Stimulated activated naive B cell treated with anti-CD40 and anti-IgM and Interleukin-4, amounts not matched to agents 10 μg/mL and 1 μg/mL and 100 μg/mL, for 72 hours (primary cell): Measurements from ENCODE around the gene SYCP2L.

Source experiments
- ATAC-seq, 2 donors: fragments of 150-1000 bp; cut with Tn5 transposase; replicated peaks; 2 replicates each; pipeline ENCODE4 v1.10.0; 2021; ENCODE audit warnings: moderate library complexity in 1 of 2
- DNase-seq: peaks from one replicate; pipeline ENCODE4 v3.0.0; 2021
- H3K27ac Mint-ChIP-seq: one replicate; pipeline ENCODE4 v1.8.0; 2022; ENCODE audit warnings: mild to moderate bottlenecking, mixed read lengths
- H3K27me3 Mint-ChIP-seq, 2 donors: one replicate each; pipeline ENCODE4 v1.8.0; 2022; ENCODE audit warnings: mixed read lengths in 2 of 2
- H3K36me3 Mint-ChIP-seq, 2 donors: one replicate each; pipeline ENCODE4 v1.8.0; 2022; ENCODE audit warnings: mixed read lengths in 2 of 2, mild to moderate bottlenecking in 1 of 2
- H3K4me1 Mint-ChIP-seq, 2 donors: one replicate each; pipeline ENCODE4 v1.8.0; 2022; ENCODE audit warnings: mixed read lengths in 2 of 2, mild to moderate bottlenecking in 1 of 2
- H3K4me3 Mint-ChIP-seq, 2 donors: one replicate each; pipeline ENCODE4 v1.8.0; 2022; ENCODE audit warnings: mild to moderate bottlenecking in 2 of 2, mixed read lengths in 2 of 2, moderate library complexity in 1 of 2
- H3K9me3 Mint-ChIP-seq, 2 donors: one replicate each; pipeline ENCODE4 v1.8.0; 2022; ENCODE audit warnings: mixed read lengths in 2 of 2, mild to moderate bottlenecking in 1 of 2

The SYCP2L gene

GRCh38 chr6:10951675-10952282 lies 64.9 kb downstream of the SYCP2L start:
- Mint-ChIP-seq H3K4me1 (peaks cover 2 to 5% of the 10 kb centered on the region in 2 donors), H3K4me3 (no peak overlapping the region), H3K27ac (no peak overlapping the region), H3K9me3 (peaks cover 2 to 5% of the 10 kb centered on the region in 2 donors), H3K36me3 (no peaks in the 10 kb centered on the region), H3K27me3 (peaks cover 31 to 34% of the 10 kb centered on the region in 2 donors)
- peak in 1 of 2 donors; percentile 31 for ATAC-seq
- DNase-seq, result no peak

- Mint-ChIP-seq H3K4me1 (peaks cover 2 to 5% of the 10 kb centered on the region in 2 donors), H3K4me3 (no peak overlapping the region), H3K27me3 (peaks cover 26 to 30% of the 10 kb centered on the region in 2 donors), H3K36me3 (no peaks in the 10 kb centered on the region), H3K27ac (no peak overlapping the region), H3K9me3 (peaks cover 2 to 5% of the 10 kb centered on the region in 2 donors)
- DNase-seq (peak; percentile 53), ATAC-seq (peak; percentile 85 to 88)
Observed at GRCh38 chr6:10954590-10955010, 67.7 kb downstream of the SYCP2L start.

GRCh38 chr6:10956776-10957175 lies 69.9 kb downstream of the SYCP2L start:
- Mint-ChIP-seq H3K4me3 (no peak overlapping the region), H3K4me1 (peaks cover 2 to 5% of the 10 kb centered on the region in 2 donors), H3K9me3 (peaks cover 2 to 5% of the 10 kb centered on the region in 2 donors), H3K27me3 (peaks cover 33 to 34% of the 10 kb centered on the region in 2 donors), H3K36me3 (no peaks in the 10 kb centered on the region), H3K27ac (no peak overlapping the region)
- ATAC-seq (no peak), DNase-seq (no peak)

GRCh38 chr6:10957414-10957886 lies 70.6 kb downstream of the SYCP2L start:
- no peak for DNase-seq
- H3K27me3 Mint-ChIP-seq, result peaks cover 29 to 30% of the 10 kb centered on the region in 2 donors

GRCh38 chr6:10960171-10960570 lies 73.3 kb downstream of the SYCP2L start:
- H3K27me3 Mint-ChIP-seq, result peaks cover 25% of the 10 kb centered on the region in 2 donors
- H3K9me3 Mint-ChIP-seq, result peaks cover 0 to 5% of the 10 kb centered on the region in 2 donors
- peaks cover 2 to 4% of the 10 kb centered on the region in 2 donors for H3K4me1 Mint-ChIP-seq
- ATAC-seq (no peak), DNase-seq (no peak)
- no peaks in the 10 kb centered on the region for H3K36me3 Mint-ChIP-seq
- no peak overlapping the region for H3K27ac Mint-ChIP-seq
- H3K4me3 Mint-ChIP-seq, result no peak overlapping the region

More at GRCh38 chr6:10957414-10957886, 70.6 kb downstream of the SYCP2L start:
- no peak for ATAC-seq
- peaks cover 2 to 5% of the 10 kb centered on the region in 2 donors for H3K4me1 Mint-ChIP-seq
- H3K27ac Mint-ChIP-seq, result no peak overlapping the region
- H3K4me3 Mint-ChIP-seq, result no peak overlapping the region
- H3K9me3 Mint-ChIP-seq, result peaks cover 2 to 5% of the 10 kb centered on the region in 2 donors
- H3K36me3 Mint-ChIP-seq, result no peaks in the 10 kb centered on the region

- Mint-ChIP-seq H3K27ac (no peak overlapping the region), H3K4me3 (no peak overlapping the region), H3K36me3 (no peaks in the 10 kb centered on the region), H3K4me1 (peaks cover 2 to 4% of the 10 kb centered on the region in 2 donors), H3K9me3 (peaks cover 0 to 10% of the 10 kb centered on the region in 2 donors), H3K27me3 (peaks cover 27 to 28% of the 10 kb centered on the region in 2 donors)
- no peak for ATAC-seq
- DNase-seq, result no peak
Observed at GRCh38 chr6:10961837-10962236, 75.0 kb downstream of the SYCP2L start.

GRCh38 chr6:10962673-10963072 lies 75.8 kb downstream of the SYCP2L start:
- no peak overlapping the region for H3K4me3 Mint-ChIP-seq

GRCh38 chr6:10963113-10963512 lies 76.3 kb downstream of the SYCP2L start:
- no peak for ATAC-seq
- no peak overlapping the region for H3K27ac Mint-ChIP-seq
- peaks cover 27 to 28% of the 10 kb centered on the region in 2 donors for H3K27me3 Mint-ChIP-seq
- peaks cover 4 to 10% of the 10 kb centered on the region in 2 donors for H3K9me3 Mint-ChIP-seq
- no peak overlapping the region for H3K4me3 Mint-ChIP-seq
- peaks cover 2 to 4% of the 10 kb centered on the region in 2 donors for H3K4me1 Mint-ChIP-seq
- H3K36me3 Mint-ChIP-seq, result no peaks in the 10 kb centered on the region
- no peak for DNase-seq

More at GRCh38 chr6:10962673-10963072, 75.8 kb downstream of the SYCP2L start:
- no peak for DNase-seq
- peaks cover 1 to 10% of the 10 kb centered on the region in 2 donors for H3K9me3 Mint-ChIP-seq
- no peak overlapping the region for H3K27ac Mint-ChIP-seq
- no peaks in the 10 kb centered on the region for H3K36me3 Mint-ChIP-seq
- peaks cover 2 to 4% of the 10 kb centered on the region in 2 donors for H3K4me1 Mint-ChIP-seq
- H3K27me3 Mint-ChIP-seq, result peaks cover 27 to 28% of the 10 kb centered on the region in 2 donors
- ATAC-seq, result no peak

GRCh38 chr6:10964684-10965083 lies 77.8 kb downstream of the SYCP2L start:
- peaks cover 2 to 4% of the 10 kb centered on the region in 2 donors for H3K4me1 Mint-ChIP-seq

GRCh38 chr6:10968776-10969175 lies 81.9 kb downstream of the SYCP2L start:
- Mint-ChIP-seq H3K27ac (no peak overlapping the region), H3K9me3 (peaks cover 4 to 10% of the 10 kb centered on the region in 2 donors), H3K27me3 (peaks cover 16% of the 10 kb centered on the region in 2 donors), H3K36me3 (no peaks in the 10 kb centered on the region), H3K4me3 (no peak overlapping the region), H3K4me1 (peaks cover 2 to 4% of the 10 kb centered on the region in 2 donors)
- ATAC-seq (no peak), DNase-seq (no peak)

More at GRCh38 chr6:10964684-10965083, 77.8 kb downstream of the SYCP2L start:
- H3K9me3 Mint-ChIP-seq, result peaks cover 4 to 10% of the 10 kb centered on the region in 2 donors
- no peaks in the 10 kb centered on the region for H3K36me3 Mint-ChIP-seq
- no peak overlapping the region for H3K4me3 Mint-ChIP-seq
- DNase-seq (no peak), ATAC-seq (peak; percentile 75 to 81)
- H3K27ac Mint-ChIP-seq, result no peak overlapping the region
- peaks cover 23 to 27% of the 10 kb centered on the region in 2 donors for H3K27me3 Mint-ChIP-seq

- H3K27ac Mint-ChIP-seq, result no peak overlapping the region
- peaks cover 6 to 7% of the 10 kb centered on the region in 2 donors for H3K27me3 Mint-ChIP-seq
- H3K4me1 Mint-ChIP-seq, result no peaks in the 10 kb centered on the region
- no peak for DNase-seq
- no peaks in the 10 kb centered on the region for H3K36me3 Mint-ChIP-seq
- no peak for ATAC-seq
- peaks cover 4 to 5% of the 10 kb centered on the region in 2 donors for H3K9me3 Mint-ChIP-seq
- no peak overlapping the region for H3K4me3 Mint-ChIP-seq
Observed at GRCh38 chr6:10970731-10971130, 83.9 kb downstream of the SYCP2L start.

- no peak for DNase-seq
Observed at GRCh38 chr6:10972196-10972595, 85.3 kb downstream of the SYCP2L start.

GRCh38 chr6:10976571-10976970 lies 89.7 kb downstream of the SYCP2L start:
- Mint-ChIP-seq H3K9me3 (no peaks in the 10 kb centered on the region), H3K27me3 (peaks cover 0 to 6% of the 10 kb centered on the region in 2 donors), H3K36me3 (no peaks in the 10 kb centered on the region), H3K4me3 (no peak overlapping the region), H3K27ac (no peak overlapping the region), H3K4me1 (no peaks in the 10 kb centered on the region)
- ATAC-seq (no peak), DNase-seq (no peak)

More at GRCh38 chr6:10972196-10972595, 85.3 kb downstream of the SYCP2L start:
- H3K27me3 Mint-ChIP-seq, result peaks cover 6 to 7% of the 10 kb centered on the region in 2 donors
- no peak for ATAC-seq
- H3K4me1 Mint-ChIP-seq, result no peaks in the 10 kb centered on the region
- H3K4me3 Mint-ChIP-seq, result no peak overlapping the region
- no peak overlapping the region for H3K27ac Mint-ChIP-seq
- peaks cover 0 to 3% of the 10 kb centered on the region in 2 donors for H3K9me3 Mint-ChIP-seq
- H3K36me3 Mint-ChIP-seq, result no peaks in the 10 kb centered on the region

- Mint-ChIP-seq H3K4me3 (no peak overlapping the region), H3K4me1 (no peaks in the 10 kb centered on the region), H3K36me3 (no peaks in the 10 kb centered on the region), H3K9me3 (no peaks in the 10 kb centered on the region), H3K27ac (no peak overlapping the region), H3K27me3 (peaks cover 0 to 6% of the 10 kb centered on the region in 2 donors)
- ATAC-seq (no peak), DNase-seq (no peak)
Observed at GRCh38 chr6:10977231-10977968, 90.5 kb downstream of the SYCP2L start.
